A549 treated with DMSO at 1 μM for 4 hours (cell line): ENCODE results near the gene SEC24A. TPM values are rescaled to one million over a fixed set of nuclear protein-coding genes. Genes with fewer than 3 reads are reported as not detected.

Experiments used
- total RNA-seq: library from RNA; stranded (reverse); fragments of 200-300 nt; extraction: Qiagen RNA extraction; gene quantifications from 5 replicates; pipeline ENCODE4 v1.2.3, GENCODE V29; 2022; ENCODE audit warnings: low read depth

The SEC24A gene
- 13.2 to 18.3 TPM (median 16.9 TPM) in 5 replicates for total RNA-seq

GRCh38 chr5:134648425-134649162 is at the start of gene SEC24A:
Gene SEC24A, plus strand, starts transcription at chr5:134648785. Its CDS starts 292 bp downstream, at chr5:134649077.

GRCh38 chr5:134738133-134738962 is 89.8 kb downstream of the SEC24A start, which contains the start of gene CAMLG:
Gene CAMLG, plus strand, starts transcription at chr5:134738548. Its CDS starts 73 bp downstream, at chr5:134738621.

GRCh38 chr5:134758504-134759341 is 110.1 kb downstream of the SEC24A start, which contains the start of gene DDX46:
Gene DDX46, plus strand, starts transcription at chr5:134758779. Its CDS starts 160 bp downstream, at chr5:134758939.

Other genes starting within 250 kb of the SEC24A start
- gene CDKN2AIPNL, start 236.9 kb upstream of the SEC24A start, total RNA-seq: 38.7 to 46.8 TPM (median 43.0 TPM) in 5 replicates
- gene JADE2, start 123.1 kb upstream of the SEC24A start, total RNA-seq: 25.0 to 33.3 TPM (median 27.8 TPM) in 5 replicates
- 48.0 to 66.3 TPM (median 57.6 TPM) in 5 replicates for gene SAR1B, start 16.0 kb upstream of the SEC24A start, total RNA-seq
- gene CAMLG, start 89.8 kb downstream of the SEC24A start, total RNA-seq: 22.7 to 30.0 TPM (median 28.3 TPM) in 5 replicates
- gene DDX46, start 110.0 kb downstream of the SEC24A start, total RNA-seq: 57.2 to 74.3 TPM (median 71.3 TPM) in 5 replicates
- gene C5orf24, start 197.2 kb downstream of the SEC24A start, total RNA-seq: 19.8 to 30.3 TPM (median 27.0 TPM) in 5 replicates
- 47.5 to 57.1 TPM (median 51.1 TPM) in 5 replicates for gene TXNDC15, start 225.6 kb downstream of the SEC24A start, total RNA-seq